Naive thymus-derived CD8-positive, alpha-beta T cell (primary cell): Measurements from ENCODE around the gene NOS1AP. TPM values are rescaled to one million over a fixed set of nuclear protein-coding genes. Genes with fewer than 3 reads are reported as not detected.

ENCODE experiments used
- ATAC-seq, 2 donors: fragments of 150-1000 bp; cut with Tn5 transposase in 1 of 2; sonication (Bioruptor Pico), chemical (Tn5 transposase) in 1 of 2; 1 replicate in 1 of 2; 2 replicates in 1 of 2; pipeline ENCODE4 v1.10.0; 2021; ENCODE audit warnings: mild to moderate bottlenecking in 2 of 2, moderate library complexity in 2 of 2
- POLR2A ChIA-PET: fragments of 350-600 bp; sonication (Branson Sonifier 250); formaldehyde crosslinking; loops from one replicate; lab custom pipeline; 2021; ENCODE audit warnings: antibody characterized with exemption; lab: Charles Lee
- DNase-seq, 10 donors: peaks; one replicate each; pipeline versions ENCODE4 v3.0.0 to v3.0.0-alpha.2; 2020 to 2022
- H3K27ac Mint-ChIP-seq, 10 donors: one replicate each; pipeline ENCODE4 v1.8.0; 2020 to 2022; ENCODE audit warnings: mild to moderate bottlenecking in 10 of 10, mixed read lengths in 10 of 10, moderate library complexity in 4 of 10, inconsistent platforms in 1 of 10
- H3K27me3 Mint-ChIP-seq, 5 donors: one replicate each; pipeline ENCODE4 v1.8.0; 2021 to 2022; ENCODE audit warnings: mixed read lengths in 5 of 5
- H3K36me3 Mint-ChIP-seq, 3 donors: one replicate each; pipeline ENCODE4 v1.8.0; 2020 to 2022; ENCODE audit warnings: mixed read lengths in 3 of 3, mild to moderate bottlenecking in 2 of 3, inconsistent platforms in 1 of 3
- H3K4me1 Mint-ChIP-seq, 4 donors: one replicate each; pipeline ENCODE4 v1.8.0; 2021 to 2022; ENCODE audit warnings: mixed read lengths in 4 of 4
- H3K4me3 Mint-ChIP-seq, 10 donors: one replicate each; pipeline ENCODE4 v1.8.0; 2020 to 2022; ENCODE audit warnings: mild to moderate bottlenecking in 10 of 10, mixed read lengths in 10 of 10, moderate library complexity in 6 of 10, inconsistent platforms in 1 of 10
- H3K9me3 Mint-ChIP-seq, 9 donors: one replicate each; pipeline ENCODE4 v1.8.0; 2020 to 2022; ENCODE audit warnings: mixed read lengths in 9 of 9, mild to moderate bottlenecking in 3 of 9, inconsistent platforms in 1 of 9, moderate library complexity in 1 of 9
- polyA plus RNA-seq, 3 donors: library from polyadenylated mRNA; unstranded; fragments of 300-500 nt; fragmentation: Illumina TruSeq; gene quantifications; one replicate each; pipeline ENCODE4 v1.2.3, GENCODE V29; 2021
- total RNA-seq, 8 experiments: library from RNA in 2 of 8; stranded (reverse) in 2 of 8; gene quantifications; one replicate each; pipeline ENCODE4 v1.2.3 and lab custom pipeline; 2021 to 2026

Gene NOS1AP
- total and polyA plus RNA-seq, 5 experiments from 2014 or later, result not detected

GRCh38 chr1:162131400-162132321, 62.2 kb downstream of the NOS1AP start:
- no peaks in the 10 kb centered on the region for H3K36me3 Mint-ChIP-seq
- POLR2A ChIA-PET, result no interaction called here
- H3K27me3 Mint-ChIP-seq, result peaks cover 18 to 38% (median 33%) of the 10 kb centered on the region in 5 donors
- no peaks in the 10 kb centered on the region for H3K4me1 Mint-ChIP-seq
- no peaks in the 10 kb centered on the region for H3K9me3 Mint-ChIP-seq
- no peak overlapping the region for H3K27ac Mint-ChIP-seq
- ATAC-seq (no peak), DNase-seq (no peak)
- no peak overlapping the region for H3K4me3 Mint-ChIP-seq

- no peak for DNase-seq
- POLR2A ChIA-PET, result no interaction called here
- Mint-ChIP-seq H3K9me3 (no peaks in the 10 kb centered on the region), H3K36me3 (no peaks in the 10 kb centered on the region), H3K4me3 (no peak overlapping the region), H3K27me3 (peaks cover 20 to 46% (median 33%) of the 10 kb centered on the region in 5 donors), H3K27ac (no peak overlapping the region), H3K4me1 (no peaks in the 10 kb centered on the region)
- no peak for ATAC-seq
These were observed 64.1 kb downstream of the NOS1AP start for GRCh38 chr1:162133566-162133965.

GRCh38 chr1:162134646-162135045, 65.2 kb downstream of the NOS1AP start:
- POLR2A ChIA-PET, result no interaction called here
- Mint-ChIP-seq H3K27ac (no peak overlapping the region), H3K9me3 (no peaks in the 10 kb centered on the region), H3K27me3 (peaks cover 14 to 40% (median 29%) of the 10 kb centered on the region in 5 donors), H3K4me3 (no peak overlapping the region), H3K4me1 (no peaks in the 10 kb centered on the region), H3K36me3 (no peaks in the 10 kb centered on the region)
- DNase-seq (no peak), ATAC-seq (no peak)

- POLR2A ChIA-PET, result no interaction called here
- Mint-ChIP-seq H3K27ac (no peak overlapping the region), H3K4me3 (no peak overlapping the region), H3K36me3 (no peaks in the 10 kb centered on the region), H3K9me3 (no peaks in the 10 kb centered on the region), H3K27me3 (peaks cover 9 to 35% (median 28%) of the 10 kb centered on the region in 5 donors), H3K4me1 (no peaks in the 10 kb centered on the region)
- DNase-seq, result no peak
- no peak for ATAC-seq
These were observed 65.8 kb downstream of the NOS1AP start for GRCh38 chr1:162135271-162135775.

GRCh38 chr1:162136760-162137159, 67.3 kb downstream of the NOS1AP start:
- POLR2A ChIA-PET, result no interaction called here
- Mint-ChIP-seq H3K4me3 (no peak overlapping the region), H3K27me3 (peaks cover 12 to 33% (median 22%) of the 10 kb centered on the region in 5 donors), H3K27ac (no peak overlapping the region), H3K9me3 (no peaks in the 10 kb centered on the region), H3K4me1 (no peaks in the 10 kb centered on the region), H3K36me3 (no peaks in the 10 kb centered on the region)
- no peak for ATAC-seq
- DNase-seq, result no peak

- peaks cover 12 to 32% (median 19%) of the 10 kb centered on the region in 5 donors for H3K27me3 Mint-ChIP-seq
- H3K4me3 Mint-ChIP-seq, result no peak overlapping the region
- ATAC-seq (no peak), DNase-seq (no peak)
- no peak overlapping the region for H3K27ac Mint-ChIP-seq
- H3K9me3 Mint-ChIP-seq, result no peaks in the 10 kb centered on the region
- no peaks in the 10 kb centered on the region for H3K4me1 Mint-ChIP-seq
- H3K36me3 Mint-ChIP-seq, result no peaks in the 10 kb centered on the region
- POLR2A ChIA-PET, result no interaction called here
These were observed 67.9 kb downstream of the NOS1AP start for GRCh38 chr1:162137179-162137960.

- no peaks in the 10 kb centered on the region for H3K36me3 Mint-ChIP-seq
- ATAC-seq (no peak), DNase-seq (no peak)
- H3K27ac Mint-ChIP-seq, result no peak overlapping the region
- peaks cover 8 to 28% (median 18%) of the 10 kb centered on the region in 5 donors for H3K27me3 Mint-ChIP-seq
- H3K4me1 Mint-ChIP-seq, result no peaks in the 10 kb centered on the region
- no peaks in the 10 kb centered on the region for H3K9me3 Mint-ChIP-seq
- POLR2A ChIA-PET, result no interaction called here
- H3K4me3 Mint-ChIP-seq, result no peak overlapping the region
These were observed 68.6 kb downstream of the NOS1AP start for GRCh38 chr1:162138112-162138511.

GRCh38 chr1:162138599-162139181, 69.2 kb downstream of the NOS1AP start:
- POLR2A ChIA-PET, result no interaction called here
- DNase-seq, result no peak
- Mint-ChIP-seq H3K4me3 (no peak overlapping the region), H3K36me3 (no peaks in the 10 kb centered on the region), H3K9me3 (no peaks in the 10 kb centered on the region), H3K27ac (no peak overlapping the region), H3K4me1 (no peaks in the 10 kb centered on the region), H3K27me3 (peaks cover 6 to 29% (median 19%) of the 10 kb centered on the region in 5 donors)
- ATAC-seq, result no peak

GRCh38 chr1:162139211-162139610, 69.7 kb downstream of the NOS1AP start:
- Mint-ChIP-seq H3K4me1 (no peaks in the 10 kb centered on the region), H3K27me3 (peaks cover 6 to 29% (median 20%) of the 10 kb centered on the region in 5 donors), H3K36me3 (no peaks in the 10 kb centered on the region), H3K4me3 (no peak overlapping the region), H3K9me3 (no peaks in the 10 kb centered on the region), H3K27ac (no peak overlapping the region)
- ATAC-seq (no peak), DNase-seq (no peak)
- POLR2A ChIA-PET, result no interaction called here

GRCh38 chr1:162141281-162142054, 72.0 kb downstream of the NOS1AP start:
- POLR2A ChIA-PET, result no interaction called here
- H3K4me3 Mint-ChIP-seq, result no peak overlapping the region
- no peak for ATAC-seq
- H3K27ac Mint-ChIP-seq, result no peak overlapping the region
- no peaks in the 10 kb centered on the region for H3K9me3 Mint-ChIP-seq
- no peaks in the 10 kb centered on the region for H3K36me3 Mint-ChIP-seq
- peaks cover 6 to 25% (median 19%) of the 10 kb centered on the region in 5 donors for H3K27me3 Mint-ChIP-seq
- H3K4me1 Mint-ChIP-seq, result no peaks in the 10 kb centered on the region
- DNase-seq, result no peak

GRCh38 chr1:162142968-162143367, 73.5 kb downstream of the NOS1AP start:
- no peak overlapping the region for H3K4me3 Mint-ChIP-seq
- no peaks in the 10 kb centered on the region for H3K4me1 Mint-ChIP-seq
- no peaks in the 10 kb centered on the region for H3K9me3 Mint-ChIP-seq
- no peaks in the 10 kb centered on the region for H3K36me3 Mint-ChIP-seq
- ATAC-seq (no peak), DNase-seq (no peak)
- H3K27me3 Mint-ChIP-seq, result peaks cover 0 to 23% (median 19%) of the 10 kb centered on the region in 5 donors
- no peak overlapping the region for H3K27ac Mint-ChIP-seq
- POLR2A ChIA-PET, result no interaction called here

GRCh38 chr1:162144268-162144667, 74.8 kb downstream of the NOS1AP start:
- Mint-ChIP-seq H3K36me3 (no peaks in the 10 kb centered on the region), H3K4me3 (no peak overlapping the region), H3K27me3 (peaks cover 0 to 26% (median 21%) of the 10 kb centered on the region in 5 donors), H3K9me3 (no peaks in the 10 kb centered on the region), H3K4me1 (no peaks in the 10 kb centered on the region), H3K27ac (no peak overlapping the region)
- POLR2A ChIA-PET, result no interaction called here
- no peak for DNase-seq
- no peak for ATAC-seq
